Astrocyte (in vitro differentiated cells and primary cell): Measurements from ENCODE around the gene GIGYF1.

Experiments
- CTCF ChIP-seq: IDR thresholded peaks from 2 replicates; pipeline ENCODE4 v1.5.1; 2011; ENCODE audit warnings: low read depth, mild to moderate bottlenecking, inconsistent platforms, low read length, moderate library complexity; ENCODE audit not compliant: insufficient read depth
- EZH2 ChIP-seq: IDR thresholded peaks from 2 replicates; pipeline ENCODE4 v1.6.1; 2012; ENCODE audit warnings: mild to moderate bottlenecking, low read length, inconsistent platforms; ENCODE audit not compliant: insufficient read depth

GRCh38 chr7:100721505-100721812 is 27.4 kb upstream of the GIGYF1 start:
- TF ChIP-seq CTCF (no peak), EZH2 (no peak)
